Esophagus muscularis mucosa (tissue), 4 donors: ENCODE data around the gene HBS1L. TPM values are rescaled to one million over a fixed set of nuclear protein-coding genes. Genes with fewer than 3 reads are reported as not detected.

Experiments
- DNase-seq: peaks from one replicate; pipeline ENCODE4 v3.0.0-alpha.2; 2017; ENCODE audit errors: extremely low spot score
- H3K27ac ChIP-seq, 4 donors: fragments of 200-600 bp; sonication (generic); replicated peaks in 1 of 4; 1 replicate in 3 of 4; 2 replicates in 1 of 4; pipeline ENCODE4 v1.5.1; 2016 to 2019; ENCODE audit warnings: mild to moderate bottlenecking in 1 of 4
- H3K27me3 ChIP-seq, 4 donors: fragments of 200-600 bp; sonication (generic); one replicate each; pipeline versions ENCODE4 v1.5.1 to v1.6.0; 2016 to 2019
- H3K36me3 ChIP-seq, 4 donors: fragments of 200-600 bp; sonication (generic); one replicate each; pipeline ENCODE4 v1.5.1; 2016 to 2019
- H3K4me1 ChIP-seq, 4 donors: fragments of 200-600 bp; sonication (generic); one replicate each; pipeline ENCODE4 v1.5.1; 2016 to 2019
- H3K4me3 ChIP-seq, 4 donors: fragments of 200-600 bp; sonication (generic); 1 replicate in 2 of 4; 2 replicates in 2 of 4; pipeline ENCODE4 v1.5.1; 2016 to 2019; ENCODE audit warnings: mild to moderate bottlenecking in 4 of 4, moderate library complexity in 1 of 4
- H3K9me3 ChIP-seq, 4 donors: fragments of 200-600 bp; sonication (generic); 1 replicate in 3 of 4; 2 replicates in 1 of 4; pipeline ENCODE4 v1.5.1; 2016 to 2019
- EP300 ChIP-seq: sonication (generic); formaldehyde crosslinking; IDR thresholded peaks from one replicate; pipeline ENCODE4 v1.6.1; 2017; ENCODE audit warnings: antibody characterized with exemption
- POLR2A ChIP-seq: fragments of 450-650 bp; IDR thresholded peaks from one replicate; pipeline ENCODE4 v1.6.1; 2017; ENCODE audit warnings: antibody characterized with exemption, moderate library complexity, mild to moderate bottlenecking, low read depth
- POLR2AphosphoS5 ChIP-seq, 2 donors: sonication (generic); formaldehyde crosslinking; IDR thresholded peaks; one replicate each; pipeline ENCODE4 v1.6.1; 2017; ENCODE audit warnings: antibody characterized with exemption in 2 of 2
- WGBS: methylation state at CpG from one replicate; pipeline ENCODE4 v1.1.5; 2018; 5-methylcytosine and 5-hydroxymethylcytosine counted together
- intact Hi-C: fragments of 100-400 bp; cut with DNase I; formaldehyde crosslinking; loops from one replicate; pipeline ENCODE4 v1.15.1; 2023
- total RNA-seq, 4 donors: library from RNA; depleted of rRNA; stranded (reverse); fragments of >200 nt; gene quantifications; one replicate each; pipeline versions ENCODE4 v1.1.0 to v1.2.1, GENCODE V29; 2016
- TF ChIP-seq, protein P1 (sequence below), 3 experiments: fragments of 200-600 bp in 2 of 3; fragments of 450-650 bp in 1 of 3; sonication (generic) in 2 of 3; IDR thresholded peaks; one replicate each; pipeline ENCODE4 v1.5.1; 2017 to 2019; ENCODE audit warnings: antibody characterized with exemption in 3 of 3, mild to moderate bottlenecking in 2 of 3, moderate library complexity in 1 of 3

HBS1L gene
- total RNA-seq, 4 donors from 2014 or later, result 52.0 to 81.4 (median 58.2) TPM

DNA sequence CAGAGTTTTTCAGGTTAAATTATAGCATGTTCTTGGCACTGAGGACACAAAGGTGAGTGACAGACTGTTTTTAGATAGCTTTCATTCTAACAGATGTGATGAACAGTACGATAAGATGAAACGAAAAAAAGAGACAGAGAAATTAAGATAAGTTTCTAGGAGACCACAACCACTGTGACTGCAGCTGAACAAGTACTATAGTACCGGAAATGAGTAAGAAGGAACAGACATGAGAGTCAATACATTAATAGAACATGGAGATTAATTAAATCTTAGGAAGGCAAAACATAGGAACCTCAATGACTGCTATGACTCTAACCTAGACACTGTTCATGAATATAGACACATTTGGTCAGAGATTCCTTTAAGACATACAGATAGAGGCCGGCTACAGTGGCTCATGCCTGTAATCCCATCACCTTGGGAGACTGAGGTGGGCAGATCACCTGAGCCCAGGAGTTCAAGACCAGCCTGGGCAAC lies 40.2 kb downstream of the HBS1L start:
- WGBS, result 76% methylated on average over 4 of the region's 4 CpGs
- H3K9me3 ChIP-seq, result no peaks in the 10 kb centered on the region
- intact Hi-C loops, result no loop called here
- H3K4me3 ChIP-seq, result no peak overlapping the region
- H3K27ac ChIP-seq, result no peak overlapping the region
- no peaks in the 10 kb centered on the region for H3K27me3 ChIP-seq
- DNase-seq, result no peak
- no peaks in the 10 kb centered on the region for H3K36me3 ChIP-seq
- H3K4me1 ChIP-seq, result no peaks in the 10 kb centered on the region
- TF ChIP-seq, protein P1, sequence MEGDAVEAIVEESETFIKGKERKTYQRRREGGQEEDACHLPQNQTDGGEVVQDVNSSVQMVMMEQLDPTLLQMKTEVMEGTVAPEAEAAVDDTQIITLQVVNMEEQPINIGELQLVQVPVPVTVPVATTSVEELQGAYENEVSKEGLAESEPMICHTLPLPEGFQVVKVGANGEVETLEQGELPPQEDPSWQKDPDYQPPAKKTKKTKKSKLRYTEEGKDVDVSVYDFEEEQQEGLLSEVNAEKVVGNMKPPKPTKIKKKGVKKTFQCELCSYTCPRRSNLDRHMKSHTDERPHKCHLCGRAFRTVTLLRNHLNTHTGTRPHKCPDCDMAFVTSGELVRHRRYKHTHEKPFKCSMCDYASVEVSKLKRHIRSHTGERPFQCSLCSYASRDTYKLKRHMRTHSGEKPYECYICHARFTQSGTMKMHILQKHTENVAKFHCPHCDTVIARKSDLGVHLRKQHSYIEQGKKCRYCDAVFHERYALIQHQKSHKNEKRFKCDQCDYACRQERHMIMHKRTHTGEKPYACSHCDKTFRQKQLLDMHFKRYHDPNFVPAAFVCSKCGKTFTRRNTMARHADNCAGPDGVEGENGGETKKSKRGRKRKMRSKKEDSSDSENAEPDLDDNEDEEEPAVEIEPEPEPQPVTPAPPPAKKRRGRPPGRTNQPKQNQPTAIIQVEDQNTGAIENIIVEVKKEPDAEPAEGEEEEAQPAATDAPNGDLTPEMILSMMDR (IDR thresholded peaks at IDR 0.05), result no peak
- TF ChIP-seq POLR2AphosphoS5 (IDR thresholded peaks at IDR 0.05) (no peak), EP300 (no peak), POLR2A (no peak)

DNA sequence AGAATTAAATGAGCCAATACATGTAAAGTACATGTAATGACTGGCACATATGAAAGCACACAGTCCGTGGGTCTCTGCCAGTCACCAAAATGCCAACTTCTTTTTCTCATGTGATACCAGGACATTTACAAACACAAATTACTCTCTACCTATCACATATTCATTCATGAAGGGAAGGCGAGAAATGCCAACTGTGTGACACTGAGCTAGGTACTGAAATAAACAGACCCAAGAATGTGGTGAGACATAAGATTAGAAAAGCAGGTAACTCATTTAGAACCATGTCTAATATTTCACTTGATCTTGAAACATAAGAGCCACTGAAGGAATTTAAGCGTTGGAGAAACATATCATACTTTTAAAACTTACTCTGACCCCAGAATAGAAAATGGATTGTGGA lies 41.4 kb downstream of the HBS1L start:
- Histone ChIP-seq H3K4me1 (no peaks in the 10 kb centered on the region), H3K27me3 (no peaks in the 10 kb centered on the region)
- 98% methylated on average over 3 of the region's 3 CpGs for WGBS

DNA sequence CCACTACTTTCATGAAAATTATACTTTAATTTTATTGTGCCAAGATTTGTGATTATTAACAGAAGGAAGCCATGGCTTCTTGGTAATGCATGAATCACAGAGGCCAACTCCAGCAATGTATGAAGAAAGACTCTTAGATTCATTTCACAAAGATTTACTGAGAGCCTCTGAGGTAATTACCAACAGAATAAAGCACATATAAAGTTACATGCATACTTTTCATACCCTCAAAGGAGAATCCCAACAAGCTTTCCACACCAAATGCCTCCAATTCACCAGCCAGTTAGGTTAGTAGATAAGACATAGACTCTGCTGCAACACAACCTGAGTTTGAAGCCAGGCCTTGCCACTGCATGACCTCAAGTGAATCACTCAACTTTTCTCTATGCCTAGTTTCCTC lies 41.9 kb downstream of the HBS1L start:
- Histone ChIP-seq H3K9me3 (no peaks in the 10 kb centered on the region), H3K36me3 (no peaks in the 10 kb centered on the region), H3K4me1 (no peaks in the 10 kb centered on the region), H3K27me3 (no peaks in the 10 kb centered on the region), H3K27ac (no peak overlapping the region), H3K4me3 (no peak overlapping the region)
- no peak for DNase-seq
- intact Hi-C loops, result no loop called here
- no peak for TF ChIP-seq POLR2AphosphoS5 (IDR thresholded peaks at IDR 0.05)
- TF ChIP-seq POLR2A, result no peak
- TF ChIP-seq, protein P1 (IDR thresholded peaks at IDR 0.05), result no peak
- no peak for TF ChIP-seq EP300

More for the DNA sequence above, 41.4 kb downstream of the HBS1L start:
- intact Hi-C loops, result no loop called here
- no peaks in the 10 kb centered on the region for H3K9me3 ChIP-seq
- H3K27ac ChIP-seq, result no peak overlapping the region
- TF ChIP-seq POLR2AphosphoS5 (IDR thresholded peaks at IDR 0.05), result no peak
- no peak for TF ChIP-seq EP300
- TF ChIP-seq, protein P1 (IDR thresholded peaks at IDR 0.05), result no peak
- no peak for TF ChIP-seq POLR2A
- H3K4me3 ChIP-seq, result no peak overlapping the region
- H3K36me3 ChIP-seq, result no peaks in the 10 kb centered on the region
- DNase-seq, result no peak

DNA sequence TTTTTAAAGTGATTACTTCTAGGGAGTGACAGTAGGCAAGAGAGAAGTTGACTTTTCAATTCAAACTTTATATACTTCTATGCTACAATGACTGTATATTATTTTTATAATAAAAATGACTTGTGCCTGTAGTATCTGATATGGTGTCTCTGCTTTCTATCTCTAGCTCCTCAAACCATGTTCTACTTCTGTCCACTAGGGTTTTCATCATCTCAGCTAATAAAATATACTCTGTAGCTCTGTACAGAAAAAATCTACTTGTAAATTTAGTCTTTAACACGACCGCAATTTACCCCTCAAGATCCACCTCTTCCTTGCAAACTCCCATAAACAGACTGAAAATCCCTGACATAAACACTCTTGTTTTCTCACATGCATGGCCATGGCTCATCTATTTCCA lies 42.3 kb downstream of the HBS1L start:
- 94% methylated on average over 2 of the region's 2 CpGs for WGBS
- DNase-seq, result no peak
- no peaks in the 10 kb centered on the region for H3K36me3 ChIP-seq

DNA sequence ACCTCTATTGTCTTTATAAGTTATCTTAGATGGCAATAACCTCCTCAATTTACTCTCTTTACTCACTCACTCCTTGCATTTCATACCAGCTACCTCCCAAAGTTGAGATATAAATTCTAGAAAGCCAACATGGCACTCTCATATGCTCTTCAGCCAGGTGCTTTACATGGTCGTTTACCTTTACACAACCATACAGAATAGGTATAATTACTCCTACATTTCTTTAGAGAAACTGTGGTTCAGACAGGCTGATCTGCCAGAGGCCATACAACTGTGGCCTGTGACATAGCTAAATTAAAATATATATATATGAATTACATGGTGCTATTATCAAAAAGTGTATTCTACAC lies 45.7 kb downstream of the HBS1L start:
- Histone ChIP-seq H3K36me3 (no peaks in the 10 kb centered on the region), H3K27ac (no peak overlapping the region), H3K4me3 (no peak overlapping the region), H3K9me3 (no peaks in the 10 kb centered on the region), H3K27me3 (no peaks in the 10 kb centered on the region), H3K4me1 (no peaks in the 10 kb centered on the region)
- TF ChIP-seq, protein P1 (IDR thresholded peaks at IDR 0.05), result no peak
- no peak for TF ChIP-seq EP300
- no peak for TF ChIP-seq POLR2AphosphoS5 (IDR thresholded peaks at IDR 0.05)
- no peak for TF ChIP-seq POLR2A
- intact Hi-C loops, result no loop called here
- 94% methylated on average over 1 of the region's 1 CpG for WGBS
- no peak for DNase-seq

More for the DNA sequence above, 42.3 kb downstream of the HBS1L start:
- Histone ChIP-seq H3K27me3 (no peaks in the 10 kb centered on the region), H3K4me3 (no peak overlapping the region), H3K4me1 (no peaks in the 10 kb centered on the region), H3K27ac (no peak overlapping the region), H3K9me3 (no peaks in the 10 kb centered on the region)
- intact Hi-C loops, result no loop called here
- TF ChIP-seq POLR2AphosphoS5 (IDR thresholded peaks at IDR 0.05) (no peak), EP300 (no peak), POLR2A (no peak)
- TF ChIP-seq, protein P1 (IDR thresholded peaks at IDR 0.05), result no peak
